22Rv1 (cell line): ENCODE data around the gene UBL3.

Experiments
- H3K27ac ChIP-seq: fragments of 450-650 bp; 2 replicates; pipeline ENCODE4 v1.5.1; 2017
- ZFX ChIP-seq: fragments of 450-650 bp; IDR thresholded peaks from 2 replicates; pipeline ENCODE4 v1.6.1; 2017; ENCODE audit warnings: antibody characterized with exemption, borderline replicate concordance
- TF ChIP-seq, protein P1 (sequence below): fragments of 450-650 bp; IDR thresholded peaks from 2 replicates; pipeline ENCODE4 v1.5.1; 2017; ENCODE audit warnings: mild to moderate bottlenecking

UBL3 gene

DNA sequence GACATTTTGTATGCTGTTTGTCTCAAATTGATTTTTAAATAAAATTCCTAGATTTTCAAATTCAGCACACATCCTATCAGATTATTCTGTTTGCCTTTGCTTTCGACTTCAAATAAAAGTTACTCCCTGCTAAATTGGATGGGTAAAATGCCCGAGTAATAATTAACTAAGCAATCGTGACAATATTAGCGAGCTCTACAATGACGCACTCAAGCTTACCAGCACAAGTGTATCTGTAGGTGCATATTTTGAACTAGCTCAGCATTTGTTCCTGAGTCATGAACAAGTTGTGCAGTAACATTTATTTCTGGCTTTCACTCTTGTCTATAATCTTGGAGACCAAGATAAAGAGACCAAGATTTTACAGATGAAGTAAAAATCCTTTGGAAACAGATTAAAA lies 113.4 kb downstream of the UBL3 start:
- TF ChIP-seq ZFX = no peak
- TF ChIP-seq, protein P1, sequence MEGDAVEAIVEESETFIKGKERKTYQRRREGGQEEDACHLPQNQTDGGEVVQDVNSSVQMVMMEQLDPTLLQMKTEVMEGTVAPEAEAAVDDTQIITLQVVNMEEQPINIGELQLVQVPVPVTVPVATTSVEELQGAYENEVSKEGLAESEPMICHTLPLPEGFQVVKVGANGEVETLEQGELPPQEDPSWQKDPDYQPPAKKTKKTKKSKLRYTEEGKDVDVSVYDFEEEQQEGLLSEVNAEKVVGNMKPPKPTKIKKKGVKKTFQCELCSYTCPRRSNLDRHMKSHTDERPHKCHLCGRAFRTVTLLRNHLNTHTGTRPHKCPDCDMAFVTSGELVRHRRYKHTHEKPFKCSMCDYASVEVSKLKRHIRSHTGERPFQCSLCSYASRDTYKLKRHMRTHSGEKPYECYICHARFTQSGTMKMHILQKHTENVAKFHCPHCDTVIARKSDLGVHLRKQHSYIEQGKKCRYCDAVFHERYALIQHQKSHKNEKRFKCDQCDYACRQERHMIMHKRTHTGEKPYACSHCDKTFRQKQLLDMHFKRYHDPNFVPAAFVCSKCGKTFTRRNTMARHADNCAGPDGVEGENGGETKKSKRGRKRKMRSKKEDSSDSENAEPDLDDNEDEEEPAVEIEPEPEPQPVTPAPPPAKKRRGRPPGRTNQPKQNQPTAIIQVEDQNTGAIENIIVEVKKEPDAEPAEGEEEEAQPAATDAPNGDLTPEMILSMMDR = no peak
- no peak overlapping the region for H3K27ac ChIP-seq

DNA sequence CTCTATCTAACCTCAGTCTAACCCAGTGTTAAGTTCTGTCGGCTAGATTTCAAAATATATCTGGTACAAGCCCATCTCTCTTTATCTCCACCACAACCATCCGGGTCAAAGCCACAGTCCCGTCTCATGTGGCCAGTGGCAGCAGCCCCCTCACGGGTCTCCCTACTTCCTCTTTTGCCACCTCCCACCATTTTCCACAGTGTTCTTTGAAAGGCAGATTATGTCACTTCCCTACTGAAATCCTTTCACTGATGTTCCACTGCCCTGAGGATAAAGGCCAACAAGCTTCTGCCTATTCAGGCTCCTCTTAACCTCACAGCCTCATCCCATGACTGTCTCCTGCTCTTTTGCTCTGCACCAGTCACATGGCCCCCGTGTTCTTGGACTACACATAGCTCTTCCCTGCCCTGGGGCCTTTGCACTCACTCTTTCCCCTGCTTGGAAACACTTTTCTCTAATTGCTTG lies 117.2 kb downstream of the UBL3 start:
- H3K27ac ChIP-seq = no peak overlapping the region
- TF ChIP-seq, protein P1 = no peak
- no peak for TF ChIP-seq ZFX

DNA sequence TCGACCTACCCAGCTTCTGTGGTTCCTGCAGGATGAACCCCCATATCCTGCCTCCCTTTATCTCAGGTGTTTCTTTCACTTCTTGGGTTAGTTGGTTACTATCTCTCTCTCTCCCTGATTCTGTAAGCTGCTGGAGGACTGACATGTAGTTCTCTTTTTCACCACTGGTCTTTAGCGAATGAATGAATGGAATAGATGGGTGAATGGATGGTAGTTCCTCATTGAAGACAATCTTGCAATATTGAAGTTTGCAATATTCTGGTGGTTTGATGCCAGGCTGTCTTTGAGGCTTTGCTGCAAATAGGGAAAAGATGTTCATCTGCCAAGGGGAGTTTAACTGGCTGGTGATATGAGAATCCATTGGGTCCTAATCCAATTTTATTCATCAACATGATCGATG lies 120.2 kb downstream of the UBL3 start:
- no peak for TF ChIP-seq ZFX
- TF ChIP-seq, protein P1 = no peak; the same call in 1 of the 2 replicates
- H3K27ac ChIP-seq = no peak overlapping the region

- TF ChIP-seq, protein P1 = no peak
- TF ChIP-seq ZFX = no peak
- no peak overlapping the region for H3K27ac ChIP-seq
These were observed 128.0 kb downstream of the UBL3 start for GRCh38 chr13:29722415-29722814.

DNA sequence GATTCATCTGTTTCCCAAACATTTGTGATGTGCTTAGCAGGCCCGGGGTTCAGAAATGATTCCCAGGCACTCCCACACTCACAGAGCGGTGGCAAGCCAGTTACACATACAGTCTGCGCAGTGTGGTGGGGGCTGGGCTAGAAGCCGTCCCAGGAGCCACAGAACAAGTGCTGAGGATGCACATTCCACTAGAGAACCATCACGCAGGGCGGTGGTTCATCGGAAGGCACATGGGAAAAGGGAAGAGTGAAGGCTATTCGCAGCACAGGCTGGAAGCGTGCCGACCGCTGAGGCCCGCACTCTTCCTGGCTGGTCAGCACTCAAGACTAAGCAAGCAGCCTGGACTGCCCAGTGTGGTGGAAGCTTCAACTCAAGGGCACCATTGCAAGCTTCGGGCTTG lies 128.7 kb downstream of the UBL3 start:
- no peak for TF ChIP-seq ZFX
- TF ChIP-seq, protein P1 = no peak

DNA sequence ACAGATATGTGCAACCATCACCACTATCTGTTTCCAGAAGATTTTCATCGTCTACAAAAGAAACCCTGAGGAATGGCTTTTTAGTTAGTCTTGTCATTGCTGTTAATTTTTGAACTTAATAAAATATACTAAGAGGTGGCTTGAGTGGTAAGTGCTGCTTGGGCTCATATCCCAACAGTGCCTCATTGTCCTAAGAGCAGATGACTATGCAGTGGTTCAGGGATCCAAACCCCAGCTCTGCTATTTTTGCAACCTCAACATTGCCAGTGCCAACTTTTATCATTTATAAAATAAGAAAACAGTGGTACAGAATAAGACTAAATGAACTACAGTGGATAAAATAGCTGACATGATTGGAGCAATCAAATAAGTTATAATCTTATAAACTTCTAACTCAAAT lies 131.7 kb downstream of the UBL3 start:
- TF ChIP-seq ZFX = no peak
- TF ChIP-seq, protein P1 = no peak
- no peak overlapping the region for H3K27ac ChIP-seq

More for the DNA sequence above, 128.7 kb downstream of the UBL3 start:
- H3K27ac ChIP-seq = no peak overlapping the region

GRCh38 chr13:29716493-29716892 lies 133.9 kb downstream of the UBL3 start:
- no peak overlapping the region for H3K27ac ChIP-seq
- TF ChIP-seq ZFX = no peak
- TF ChIP-seq, protein P1 = no peak
